ENCODE data around the gene GNAS.

DNA sequence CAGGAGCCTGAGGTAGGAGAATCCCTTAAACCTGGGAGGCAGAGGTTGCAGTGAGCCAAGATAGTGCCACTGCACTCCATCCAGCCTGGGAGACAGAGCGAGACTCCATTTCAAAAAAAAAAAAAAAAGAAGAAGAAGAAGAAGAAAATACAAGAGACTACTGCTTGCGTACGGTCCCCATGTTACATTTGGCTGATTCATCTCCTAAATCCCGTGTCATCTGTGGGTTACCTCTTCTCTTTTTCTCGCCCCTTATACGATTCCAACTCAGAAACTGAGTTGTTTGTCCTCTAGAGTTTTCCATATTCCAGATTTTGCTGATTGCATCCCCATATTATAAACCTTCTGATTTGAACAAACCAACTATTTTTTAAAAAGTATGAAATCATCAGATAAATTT lies 66.1 kb downstream of the GNAS start:
- TF ChIP-seq, protein P1, sequence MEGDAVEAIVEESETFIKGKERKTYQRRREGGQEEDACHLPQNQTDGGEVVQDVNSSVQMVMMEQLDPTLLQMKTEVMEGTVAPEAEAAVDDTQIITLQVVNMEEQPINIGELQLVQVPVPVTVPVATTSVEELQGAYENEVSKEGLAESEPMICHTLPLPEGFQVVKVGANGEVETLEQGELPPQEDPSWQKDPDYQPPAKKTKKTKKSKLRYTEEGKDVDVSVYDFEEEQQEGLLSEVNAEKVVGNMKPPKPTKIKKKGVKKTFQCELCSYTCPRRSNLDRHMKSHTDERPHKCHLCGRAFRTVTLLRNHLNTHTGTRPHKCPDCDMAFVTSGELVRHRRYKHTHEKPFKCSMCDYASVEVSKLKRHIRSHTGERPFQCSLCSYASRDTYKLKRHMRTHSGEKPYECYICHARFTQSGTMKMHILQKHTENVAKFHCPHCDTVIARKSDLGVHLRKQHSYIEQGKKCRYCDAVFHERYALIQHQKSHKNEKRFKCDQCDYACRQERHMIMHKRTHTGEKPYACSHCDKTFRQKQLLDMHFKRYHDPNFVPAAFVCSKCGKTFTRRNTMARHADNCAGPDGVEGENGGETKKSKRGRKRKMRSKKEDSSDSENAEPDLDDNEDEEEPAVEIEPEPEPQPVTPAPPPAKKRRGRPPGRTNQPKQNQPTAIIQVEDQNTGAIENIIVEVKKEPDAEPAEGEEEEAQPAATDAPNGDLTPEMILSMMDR (IDR thresholded peaks at IDR 0.05 in 4 of 5, conservative IDR thresholded peaks at IDR 0.05 in 1 of 5) = no peak
- no peak for TF ChIP-seq POLR2A (IDR thresholded peaks at IDR 0.05)
